NCI-H446 (cell line): ENCODE measurements around the gene YPEL2.
"Not testable (repeated sequence)": the region's sequence is repeated elsewhere in the genome, so short reads cannot be mapped to it uniquely, and the experiment has no call there.

Experiments
- DNase-seq, 2 experiments: peaks; one replicate each; lab custom pipeline; 2025; lab: John Stamatoyannopoulos, UW

Gene YPEL2

GRCh38 chr17:59406808-59407381 is 75.4 kb downstream of the YPEL2 start:
- DNase-seq, result peak in 1 of 2 experiments; percentile 34

- no peak for DNase-seq
These were observed 78.0 kb downstream of the YPEL2 start for GRCh38 chr17:59409336-59410048.

GRCh38 chr17:59410049-59410437 is 78.6 kb downstream of the YPEL2 start:
- no peak for DNase-seq

DNA sequence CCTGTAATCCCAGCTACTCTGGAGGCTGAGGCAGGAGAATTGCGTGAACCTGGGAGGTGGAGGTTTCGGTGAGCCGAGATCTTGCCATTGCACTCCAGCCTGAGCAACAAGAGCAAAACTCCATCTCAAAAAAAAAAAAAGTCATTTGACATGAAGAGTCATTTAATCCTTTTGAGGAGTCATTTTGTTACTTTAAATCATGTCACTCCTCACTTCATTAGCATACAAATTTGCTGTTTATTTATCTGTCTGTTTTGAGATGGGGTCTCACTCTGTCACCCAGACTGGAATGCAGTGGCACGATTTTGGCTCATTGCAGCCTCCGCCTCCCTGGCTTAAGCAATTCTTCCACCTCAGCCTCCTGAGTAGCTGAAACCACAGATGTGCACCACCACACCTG is 81.0 kb downstream of the YPEL2 start:
- not testable (repeated sequence) for DNase-seq

DNA sequence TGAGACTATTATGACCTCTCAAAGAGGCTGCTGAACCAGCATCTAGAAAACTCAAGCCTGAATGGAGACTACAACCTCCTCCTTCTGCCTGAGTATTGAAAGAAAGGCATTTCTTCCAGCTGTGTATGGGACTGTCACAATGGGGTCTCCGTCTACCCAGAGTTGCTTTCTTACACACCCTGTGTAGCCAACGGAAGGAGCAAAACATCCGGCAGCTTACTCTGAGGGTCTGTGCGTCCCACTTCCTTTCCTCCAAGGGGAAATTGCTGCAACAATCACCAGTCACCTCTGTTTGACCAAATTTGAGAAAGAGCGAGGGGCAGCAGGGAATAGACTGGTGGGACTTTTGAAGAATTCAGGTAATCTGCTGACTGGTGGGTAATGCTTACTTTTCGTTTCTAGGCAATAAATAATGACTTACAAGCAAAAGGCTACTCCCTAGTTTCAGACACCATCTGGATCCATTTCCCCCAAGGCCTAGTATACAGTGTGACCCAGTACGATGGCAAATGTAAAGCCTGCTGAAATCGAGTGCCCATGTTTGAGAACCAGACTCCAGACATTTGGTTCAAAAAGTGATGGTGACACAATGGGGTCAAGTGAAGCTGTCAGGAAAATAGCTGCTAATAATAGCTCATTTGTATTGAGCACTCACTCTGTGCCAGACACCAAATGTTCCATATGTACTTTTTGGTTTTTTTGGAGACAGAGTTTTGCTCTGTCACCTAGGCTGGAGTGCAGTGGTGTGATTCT is 81.7 kb downstream of the YPEL2 start:
- DNase-seq, result no peak

- DNase-seq, result no peak
These were observed 83.9 kb downstream of the YPEL2 start for GRCh38 chr17:59415397-59415796.

DNA sequence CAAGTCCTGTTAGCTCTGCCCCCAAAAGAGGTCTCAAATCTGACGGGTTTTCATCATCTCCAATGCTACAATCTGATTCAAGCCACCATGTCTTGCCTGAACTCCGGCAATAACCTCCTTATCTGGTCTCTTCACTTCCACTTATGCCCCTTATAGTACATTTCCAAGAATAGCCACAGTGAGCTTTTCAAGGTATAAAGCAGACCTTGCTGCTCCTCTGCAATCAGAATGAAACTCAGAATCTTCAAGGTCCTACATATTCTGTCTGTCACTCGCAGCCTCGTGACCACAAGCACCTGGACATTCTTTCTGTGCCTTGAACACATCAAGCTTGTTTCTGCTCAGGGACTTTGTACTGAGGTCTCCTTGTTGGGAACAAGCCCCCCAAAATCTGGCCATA is 84.7 kb downstream of the YPEL2 start:
- no peak for DNase-seq

- no peak for DNase-seq
These were observed 86.0 kb downstream of the YPEL2 start for GRCh38 chr17:59417452-59417851.

GRCh38 chr17:59418732-59419166 is 87.3 kb downstream of the YPEL2 start:
- peak in 1 of 2 experiments; percentile 62 for DNase-seq

- peak in 1 of 2 experiments; percentile 12 for DNase-seq
These were observed 89.4 kb downstream of the YPEL2 start for GRCh38 chr17:59420901-59421300.

- DNase-seq, result no peak
These were observed 90.3 kb downstream of the YPEL2 start for GRCh38 chr17:59421722-59422121.

GRCh38 chr17:59423137-59423724 is 91.8 kb downstream of the YPEL2 start:
- no peak for DNase-seq

DNA sequence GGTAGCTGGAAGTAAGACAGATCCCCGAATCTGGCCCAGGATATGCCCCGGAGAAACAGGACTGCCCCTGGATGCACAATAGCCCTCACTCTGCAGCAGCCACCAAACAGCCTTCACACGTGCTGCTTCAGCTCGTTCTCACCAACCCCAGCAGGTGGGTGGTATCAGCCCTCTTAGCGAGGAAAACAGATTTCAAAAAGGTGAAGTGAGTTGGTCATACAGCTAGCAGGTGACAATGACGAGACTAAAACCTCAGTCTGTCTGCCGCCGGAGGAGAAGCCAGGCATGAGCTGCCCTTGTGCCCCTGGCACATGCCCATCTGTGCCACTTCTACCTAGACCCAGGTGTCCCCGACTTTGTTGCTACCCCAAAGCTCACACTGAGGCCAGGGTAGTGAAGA is 92.4 kb downstream of the YPEL2 start:
- DNase-seq, result no peak

GRCh38 chr17:59424331-59424730 is 92.9 kb downstream of the YPEL2 start:
- no peak for DNase-seq

DNA sequence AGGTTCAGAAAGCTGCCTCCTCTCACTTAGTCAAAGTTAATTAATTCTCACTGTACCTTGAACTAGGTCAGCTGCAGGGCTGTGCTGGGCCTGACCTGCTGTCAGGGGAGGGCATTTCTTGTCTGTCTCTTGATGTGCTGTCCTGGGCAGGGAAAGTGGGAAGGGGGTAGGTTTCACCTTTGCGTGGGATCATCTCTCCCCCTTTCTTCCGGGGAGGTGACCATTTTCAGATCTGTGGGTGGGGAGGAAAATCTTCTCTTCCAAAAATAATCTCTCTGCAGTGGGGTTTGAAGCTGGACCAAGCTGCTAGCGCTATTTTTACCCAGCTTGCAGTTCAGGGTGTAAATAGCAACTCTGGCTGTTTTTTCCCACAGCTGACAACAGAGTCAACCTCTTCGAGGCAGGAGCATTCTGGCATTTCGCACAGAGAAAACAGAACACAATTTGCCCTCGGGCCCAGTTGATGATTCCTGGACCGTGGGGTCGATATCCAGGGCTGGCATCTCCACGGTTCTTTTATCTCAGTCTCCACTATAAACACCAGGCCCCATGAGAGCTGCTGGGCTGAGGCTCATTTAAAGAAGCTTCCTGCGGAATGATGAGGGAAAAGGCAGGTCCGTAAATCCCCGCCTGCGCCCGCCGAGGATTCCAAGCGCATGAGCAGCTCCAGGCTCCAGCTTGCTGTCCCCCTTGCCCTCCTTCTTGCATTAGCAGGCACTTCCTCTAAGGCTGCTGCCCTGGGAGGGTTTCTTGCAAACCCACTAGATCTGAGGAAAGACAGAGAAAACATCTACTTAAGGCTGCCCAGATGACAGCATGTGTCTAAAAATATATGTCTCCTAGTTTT is 93.9 kb downstream of the YPEL2 start:
- DNase-seq, result no peak

DNA sequence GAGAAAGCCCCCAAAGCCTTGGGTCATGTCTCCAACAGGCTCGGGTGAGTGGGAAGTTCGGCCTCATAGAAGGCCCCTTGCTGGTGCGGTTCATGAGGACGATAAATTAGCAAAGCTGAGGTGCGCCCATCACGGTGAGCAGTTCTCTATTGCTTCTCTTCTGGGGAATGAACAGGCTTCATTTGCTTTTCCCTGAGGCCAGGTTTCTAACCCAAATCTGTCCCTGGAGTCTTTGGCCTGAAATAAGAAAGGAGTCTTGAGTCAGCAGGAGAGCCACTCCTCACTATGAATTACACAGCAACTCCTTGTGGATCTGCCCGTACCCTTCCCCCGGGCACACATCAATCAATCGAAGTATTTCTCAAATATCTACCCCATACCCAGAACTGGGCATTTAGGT is 94.6 kb downstream of the YPEL2 start:
- DNase-seq, result no peak

- DNase-seq, result no peak
These were observed 96.0 kb downstream of the YPEL2 start for GRCh38 chr17:59427425-59427921.

DNA sequence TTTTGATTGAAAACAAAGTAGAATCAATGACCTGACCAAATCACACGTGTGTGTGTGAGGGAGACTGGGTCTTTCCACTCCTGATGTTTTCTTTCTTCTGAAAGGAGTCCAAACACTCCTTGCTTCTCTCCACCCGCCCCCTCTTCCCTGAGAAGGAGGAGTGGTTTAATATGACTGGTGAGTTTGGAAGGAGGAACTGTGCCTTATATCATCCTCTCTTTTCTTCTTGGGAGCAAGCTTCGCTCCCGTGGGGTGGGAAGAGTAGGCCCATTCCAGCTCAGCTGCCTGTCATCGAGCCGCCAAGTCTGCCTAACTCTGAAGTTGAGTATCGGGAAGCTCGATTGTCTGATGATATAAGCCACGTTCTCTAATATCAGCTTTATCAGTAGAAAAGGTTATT is 96.5 kb downstream of the YPEL2 start:
- no peak for DNase-seq

- peak in 1 of 2 experiments; percentile 76 for DNase-seq
These were observed 97.5 kb downstream of the YPEL2 start for GRCh38 chr17:59428916-59429485.

DNA sequence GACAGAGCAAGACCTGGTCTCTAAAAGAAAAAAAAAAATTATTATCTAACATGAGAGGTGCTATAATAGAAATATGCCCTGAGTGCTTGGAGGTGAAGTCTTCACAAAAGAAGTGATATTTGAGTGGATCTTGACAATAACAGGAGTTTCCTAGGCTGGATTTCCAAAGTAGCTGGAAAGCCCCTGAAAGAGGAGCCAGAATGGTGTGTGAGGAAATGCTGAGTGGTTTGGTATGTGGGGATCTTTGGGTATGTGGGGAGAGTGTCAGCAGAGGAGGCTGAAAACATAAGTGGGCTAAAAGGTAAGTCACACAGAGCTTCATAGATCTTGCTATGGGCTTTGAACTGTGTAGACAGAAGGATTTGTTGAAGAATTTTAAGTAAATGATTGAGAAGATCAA is 100.1 kb downstream of the YPEL2 start:
- no peak for DNase-seq

DNA sequence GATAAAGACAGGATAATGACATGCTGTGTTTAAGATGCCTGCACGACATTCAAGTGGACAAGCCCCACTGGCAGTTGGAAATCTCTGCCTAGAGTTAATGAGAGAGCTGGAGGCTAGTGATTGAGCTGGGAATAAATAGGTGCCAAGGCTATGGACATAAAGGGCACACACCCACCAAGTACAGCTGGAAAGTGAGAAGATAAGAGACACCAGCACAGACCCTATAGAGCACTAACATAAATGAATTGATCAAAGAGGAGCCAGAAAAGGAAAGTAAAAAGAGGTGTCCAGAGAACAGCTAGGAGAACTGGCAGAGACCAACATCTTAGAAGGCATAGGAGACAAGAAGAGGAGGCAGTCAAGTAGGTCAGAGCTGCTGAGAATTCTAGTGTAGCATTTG is 101.2 kb downstream of the YPEL2 start:
- no peak for DNase-seq
